C4-2B (cell line): ENCODE measurements around the gene COL1A1.

Source experiments
- ZFX ChIP-seq: fragments of 450-650 bp; IDR thresholded peaks from 2 replicates; pipeline ENCODE4 v1.6.1; 2017
- TF ChIP-seq, protein P1 (sequence below): fragments of 450-650 bp; conservative IDR thresholded peaks from 2 replicates; pipeline ENCODE4 v1.5.1; 2017; ENCODE audit warnings: mild to moderate bottlenecking

- TF ChIP-seq, protein P1, sequence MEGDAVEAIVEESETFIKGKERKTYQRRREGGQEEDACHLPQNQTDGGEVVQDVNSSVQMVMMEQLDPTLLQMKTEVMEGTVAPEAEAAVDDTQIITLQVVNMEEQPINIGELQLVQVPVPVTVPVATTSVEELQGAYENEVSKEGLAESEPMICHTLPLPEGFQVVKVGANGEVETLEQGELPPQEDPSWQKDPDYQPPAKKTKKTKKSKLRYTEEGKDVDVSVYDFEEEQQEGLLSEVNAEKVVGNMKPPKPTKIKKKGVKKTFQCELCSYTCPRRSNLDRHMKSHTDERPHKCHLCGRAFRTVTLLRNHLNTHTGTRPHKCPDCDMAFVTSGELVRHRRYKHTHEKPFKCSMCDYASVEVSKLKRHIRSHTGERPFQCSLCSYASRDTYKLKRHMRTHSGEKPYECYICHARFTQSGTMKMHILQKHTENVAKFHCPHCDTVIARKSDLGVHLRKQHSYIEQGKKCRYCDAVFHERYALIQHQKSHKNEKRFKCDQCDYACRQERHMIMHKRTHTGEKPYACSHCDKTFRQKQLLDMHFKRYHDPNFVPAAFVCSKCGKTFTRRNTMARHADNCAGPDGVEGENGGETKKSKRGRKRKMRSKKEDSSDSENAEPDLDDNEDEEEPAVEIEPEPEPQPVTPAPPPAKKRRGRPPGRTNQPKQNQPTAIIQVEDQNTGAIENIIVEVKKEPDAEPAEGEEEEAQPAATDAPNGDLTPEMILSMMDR, result no peak; the same call in none of the 2 replicates
- no peak for TF ChIP-seq ZFX
Measured at GRCh38 chr17:50161911-50162288, 39.5 kb downstream of the COL1A1 start.
